ENCODE measurements around the gene CDH11.
A peak's percentile ranks its signal among the peaks of the same experiment; 100 is the strongest.

CDH11 gene

DNA sequence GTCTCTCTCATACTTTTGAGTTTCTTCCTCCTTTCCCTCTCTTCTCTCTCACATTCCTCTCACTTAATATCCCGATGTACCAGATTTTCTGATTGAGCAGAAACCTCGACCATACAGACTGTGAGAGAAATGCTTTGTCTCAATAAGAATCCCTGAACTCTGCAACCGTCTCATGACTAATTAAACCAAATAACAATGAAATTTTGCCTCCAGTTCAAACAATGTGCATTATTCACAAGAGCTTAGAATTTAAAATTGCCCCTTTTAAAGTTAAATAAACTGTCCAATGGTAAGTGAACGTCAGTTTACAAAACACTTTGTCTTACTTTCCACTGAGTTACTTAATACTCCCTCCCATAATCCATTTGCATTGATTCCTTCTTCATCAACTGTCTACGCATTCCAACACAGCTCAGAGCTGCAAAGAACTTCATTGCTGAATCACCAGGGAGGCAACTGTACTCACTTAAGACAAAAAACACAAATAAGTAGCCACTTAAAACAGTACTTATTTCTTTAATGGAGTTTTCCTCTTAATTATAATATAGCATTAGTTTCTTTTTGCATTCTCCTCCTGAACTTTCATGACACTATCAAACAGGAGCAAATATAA lies 4.9 kb downstream of the CDH11 start:
- no peak for DNase-seq (ENCODE audit: low read depth)

DNA sequence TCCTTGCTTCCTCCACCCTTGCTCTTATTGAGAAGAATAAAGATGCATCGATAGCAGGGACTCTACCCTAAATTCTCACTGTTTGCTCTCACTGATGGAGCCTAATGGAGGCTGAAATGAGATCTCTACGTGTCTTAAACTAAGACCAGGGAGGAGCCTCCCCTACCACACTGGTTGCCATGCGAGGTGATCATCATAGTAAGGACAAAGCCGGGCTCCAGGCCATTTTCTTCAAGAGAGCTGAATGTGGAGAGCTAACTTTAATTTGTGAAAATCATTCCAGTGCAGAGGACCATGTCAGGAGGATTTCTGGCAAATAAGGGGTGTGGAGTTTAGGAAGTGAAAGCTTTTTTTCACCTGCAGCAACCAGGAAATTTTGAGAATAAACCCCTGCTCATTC lies 5.6 kb downstream of the CDH11 start:
- no peak for DNase-seq (ENCODE audit: low read depth)

DNA sequence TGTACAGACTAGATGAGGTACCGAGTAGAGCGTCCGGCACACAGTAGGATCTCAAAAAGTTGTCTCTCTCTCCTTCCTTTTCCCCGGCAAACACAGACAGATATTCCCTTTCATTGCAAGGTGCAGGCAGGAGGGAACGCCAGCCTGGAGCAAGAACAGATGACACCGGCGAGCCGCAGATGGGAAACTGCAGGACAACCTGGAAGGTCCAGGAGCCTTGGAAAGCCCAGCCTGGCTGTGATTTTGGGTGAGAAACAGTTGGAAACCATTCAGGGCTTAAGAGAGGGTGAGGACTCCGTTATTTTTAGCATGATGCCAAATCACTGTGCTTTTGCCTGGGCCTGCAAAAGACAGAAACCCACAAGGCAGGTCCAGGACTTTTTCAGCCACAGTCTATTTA lies 7.3 kb downstream of the CDH11 start:
- DNase-seq (ENCODE audit: low read depth), result no peak

DNA sequence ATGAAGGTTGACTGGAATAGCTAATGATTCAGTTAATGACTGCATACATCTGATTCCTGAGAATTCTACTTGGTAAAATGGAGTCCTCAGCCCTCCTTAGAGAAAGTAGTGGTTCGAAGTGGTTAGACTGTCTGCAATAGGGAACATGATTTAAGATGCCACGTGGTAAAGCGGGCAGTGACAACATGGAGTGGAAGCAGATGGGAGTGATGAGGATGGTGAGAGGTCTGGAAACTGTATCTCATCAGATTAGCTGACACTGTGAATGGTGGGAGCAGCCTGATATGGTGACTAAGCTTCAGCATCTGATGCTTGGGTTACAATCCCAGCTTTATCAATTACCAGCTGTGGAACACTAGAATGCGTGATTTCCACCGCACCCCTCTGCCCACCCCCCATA lies 8.4 kb downstream of the CDH11 start:
- no peak for DNase-seq (ENCODE audit: low read depth)

DNA sequence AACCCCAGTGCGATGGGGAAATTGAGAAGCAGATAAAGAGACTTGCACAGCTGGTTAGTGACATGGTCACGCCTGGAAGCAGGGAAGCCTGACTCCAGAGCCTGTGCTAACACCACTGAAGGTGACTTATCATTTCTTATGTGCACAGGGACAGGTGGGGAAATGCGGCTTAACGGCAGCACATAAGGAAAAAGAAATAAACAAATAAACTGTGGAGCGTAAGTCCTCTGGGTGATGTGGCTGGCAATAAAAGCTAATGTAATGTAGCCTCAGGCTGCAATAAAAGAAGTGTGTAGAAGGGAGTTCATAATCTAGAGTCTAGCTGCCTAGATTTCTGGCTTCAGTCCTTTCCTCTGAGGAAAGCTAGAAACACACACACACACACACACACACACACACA lies 10.6 kb downstream of the CDH11 start:
- no peak for DNase-seq (ENCODE audit: low read depth)

DNA sequence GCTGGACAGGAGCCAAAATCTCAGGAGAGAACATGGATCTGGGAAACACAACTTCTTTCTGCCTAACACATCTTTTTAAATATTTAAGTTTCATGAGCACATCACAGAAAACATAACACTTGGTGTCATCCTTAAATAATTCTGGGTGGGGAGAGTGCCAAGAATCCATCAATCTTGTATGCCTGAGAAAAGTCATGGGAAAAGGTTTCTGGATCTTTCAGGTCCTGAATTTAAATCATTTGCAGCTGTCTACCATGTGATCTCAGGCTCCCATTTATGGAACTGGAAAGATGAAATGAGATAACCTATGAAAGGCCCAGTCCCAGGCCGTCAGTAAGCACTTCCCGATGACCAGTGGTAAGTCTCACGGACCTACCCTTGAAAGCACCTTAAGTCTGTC lies 15.1 kb downstream of the CDH11 start:
- DNase-seq (ENCODE audit: low read depth), result no peak

DNA sequence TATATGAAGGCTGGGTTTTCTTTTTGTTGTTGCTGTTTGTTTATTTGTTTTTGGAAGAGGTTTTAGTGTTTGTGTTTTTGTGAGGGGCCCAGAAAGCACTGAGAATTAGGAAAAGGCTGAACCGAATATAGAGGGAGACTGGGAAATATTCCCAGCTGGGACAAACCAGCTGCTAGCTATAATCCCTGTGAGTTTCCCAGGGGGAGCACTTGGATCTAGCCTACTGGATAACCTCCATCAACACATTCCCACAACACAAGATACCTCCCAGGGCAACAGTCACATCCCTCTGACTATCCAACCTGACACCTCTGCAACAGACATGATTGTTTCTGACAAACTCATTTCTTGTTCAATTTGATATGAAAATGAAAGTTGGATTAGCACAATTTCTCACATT lies 16.7 kb downstream of the CDH11 start:
- no peak for DNase-seq (ENCODE audit: low read depth)

DNA sequence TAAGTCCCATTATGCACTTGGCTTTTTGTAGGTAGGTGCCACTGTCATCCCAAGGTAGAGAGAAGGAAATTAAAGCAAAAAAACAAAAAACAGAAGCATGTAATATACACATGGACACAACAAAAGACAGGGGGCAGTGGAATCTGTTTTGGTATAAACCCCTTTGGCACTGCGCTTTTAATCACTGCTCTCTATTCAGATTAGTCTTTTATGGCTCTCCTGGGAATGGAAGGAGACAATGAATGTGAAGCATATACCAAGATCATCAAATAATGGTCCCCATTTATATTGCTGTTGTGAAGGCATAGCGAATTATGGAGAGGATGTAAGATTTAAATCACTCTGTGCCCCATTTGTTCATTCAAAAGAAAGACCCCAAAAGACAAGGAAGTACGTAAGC lies 17.4 kb downstream of the CDH11 start:
- DNase-seq (ENCODE audit: low read depth), result no peak

DNA sequence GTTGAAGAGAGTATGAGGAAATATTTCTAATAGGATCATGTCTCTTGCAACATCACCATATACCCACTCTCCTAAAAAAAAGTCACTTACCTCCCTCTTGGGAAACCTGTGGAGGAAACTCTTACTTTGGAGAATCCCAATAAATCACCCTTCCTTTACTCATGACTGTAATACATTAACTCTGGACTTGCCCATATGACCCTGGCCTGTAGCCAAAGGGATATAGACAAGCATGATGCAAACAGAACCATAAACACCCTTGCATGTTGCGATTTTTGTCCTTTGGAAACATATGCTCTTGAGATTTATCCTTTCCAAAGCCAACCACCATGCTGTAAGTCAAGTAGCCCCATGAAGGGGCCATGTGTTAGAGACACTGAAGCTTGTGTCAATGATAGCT lies 19.5 kb downstream of the CDH11 start:
- no peak for DNase-seq (ENCODE audit: low read depth)

DNA sequence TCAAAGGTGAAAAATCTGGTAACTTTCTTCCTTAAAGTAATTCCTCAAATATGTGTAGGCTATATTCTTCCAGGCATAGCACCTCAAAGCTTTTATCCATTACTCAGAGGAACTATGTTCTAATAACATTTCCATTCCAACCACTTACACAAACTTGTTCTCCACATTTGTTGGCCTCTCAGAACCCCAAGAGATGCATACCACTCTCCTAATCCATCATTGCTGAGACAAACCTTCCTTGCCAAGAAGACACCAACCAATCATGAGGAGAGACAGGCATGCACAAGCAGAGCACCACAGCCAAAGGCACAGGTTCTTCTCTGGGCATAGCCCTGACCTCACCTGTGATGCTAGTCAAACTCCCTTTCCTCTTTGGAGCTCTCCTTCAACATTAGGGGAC lies 20.9 kb downstream of the CDH11 start:
- no peak for DNase-seq (ENCODE audit: low read depth)

DNA sequence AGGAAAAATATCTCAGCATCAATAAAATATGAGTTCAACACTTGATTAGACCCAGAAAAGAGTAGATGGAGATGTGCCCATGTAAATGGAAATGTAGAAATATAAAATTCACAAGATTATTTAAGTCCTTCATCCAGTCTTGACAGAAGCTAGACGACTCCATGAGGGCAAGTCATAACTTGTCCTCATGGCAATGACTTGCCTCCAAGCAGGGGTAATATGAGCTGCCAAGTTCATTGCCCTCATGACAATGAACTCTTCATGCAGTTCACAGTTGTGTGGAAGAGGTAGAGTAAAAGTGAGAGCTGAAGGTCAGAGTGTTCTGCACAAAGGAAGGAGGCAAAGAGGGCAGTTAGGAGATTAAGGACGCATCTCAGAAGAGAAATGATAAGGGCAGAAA lies 22.3 kb downstream of the CDH11 start:
- no peak for DNase-seq (ENCODE audit: low read depth)

DNA sequence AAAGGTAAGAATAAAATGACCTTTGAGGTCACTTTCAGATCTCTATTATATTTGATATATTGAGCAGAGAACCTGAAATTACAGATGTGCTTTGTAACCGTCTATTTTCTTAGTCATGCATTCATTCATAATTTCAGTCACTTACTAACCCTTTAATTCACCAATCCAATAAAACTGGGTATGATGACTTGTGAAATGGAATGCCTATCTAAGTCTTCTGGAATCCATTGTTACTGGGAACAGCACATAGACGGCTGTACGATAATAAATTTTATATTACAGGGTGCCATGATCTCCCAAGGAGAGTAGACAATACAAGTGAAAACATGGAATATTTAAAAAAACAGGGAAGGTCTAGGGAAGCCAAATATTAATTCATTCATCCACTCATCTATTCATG lies 22.9 kb downstream of the CDH11 start:
- DNase-seq (ENCODE audit: low read depth), result no peak

DNA sequence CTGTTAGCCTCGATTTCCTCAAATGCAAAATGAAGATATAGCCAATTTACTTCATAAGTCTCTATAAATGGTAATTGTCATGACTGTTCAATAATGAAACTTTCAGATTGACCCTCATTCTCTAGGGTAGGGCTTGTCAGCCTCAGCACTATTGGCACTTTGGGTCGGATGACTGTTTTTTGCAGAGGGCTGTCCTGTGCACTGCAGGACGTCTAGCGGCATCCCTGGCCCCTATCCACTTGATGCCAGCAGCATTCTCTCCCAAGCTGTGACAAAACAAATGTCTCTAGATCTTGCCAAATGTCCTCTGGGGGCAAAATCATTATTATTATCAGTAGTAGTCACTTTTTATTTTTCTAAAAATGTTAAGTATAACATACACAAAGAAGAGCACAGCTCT lies 24.6 kb downstream of the CDH11 start:
- no peak for DNase-seq (ENCODE audit: low read depth)

DNA sequence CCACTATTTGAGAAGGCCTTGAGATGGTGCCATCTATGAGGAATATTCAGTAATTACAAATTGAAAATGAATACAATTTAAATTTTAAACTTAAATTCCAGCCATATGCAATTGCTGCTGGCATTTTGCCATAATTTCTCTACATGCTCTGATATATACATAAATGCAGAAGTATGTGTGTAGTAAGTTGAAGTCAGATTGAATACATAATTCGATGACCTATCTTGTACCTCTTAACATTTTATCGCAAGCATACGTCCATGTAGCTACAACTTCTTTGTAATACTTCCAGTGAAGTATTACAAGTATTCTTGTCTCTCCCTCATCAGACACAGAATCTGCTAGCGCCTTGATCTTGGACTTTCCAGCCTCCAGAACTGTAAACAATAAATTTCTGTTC lies 26.0 kb downstream of the CDH11 start:
- DNase-seq (ENCODE audit: low read depth), result no peak

DNA sequence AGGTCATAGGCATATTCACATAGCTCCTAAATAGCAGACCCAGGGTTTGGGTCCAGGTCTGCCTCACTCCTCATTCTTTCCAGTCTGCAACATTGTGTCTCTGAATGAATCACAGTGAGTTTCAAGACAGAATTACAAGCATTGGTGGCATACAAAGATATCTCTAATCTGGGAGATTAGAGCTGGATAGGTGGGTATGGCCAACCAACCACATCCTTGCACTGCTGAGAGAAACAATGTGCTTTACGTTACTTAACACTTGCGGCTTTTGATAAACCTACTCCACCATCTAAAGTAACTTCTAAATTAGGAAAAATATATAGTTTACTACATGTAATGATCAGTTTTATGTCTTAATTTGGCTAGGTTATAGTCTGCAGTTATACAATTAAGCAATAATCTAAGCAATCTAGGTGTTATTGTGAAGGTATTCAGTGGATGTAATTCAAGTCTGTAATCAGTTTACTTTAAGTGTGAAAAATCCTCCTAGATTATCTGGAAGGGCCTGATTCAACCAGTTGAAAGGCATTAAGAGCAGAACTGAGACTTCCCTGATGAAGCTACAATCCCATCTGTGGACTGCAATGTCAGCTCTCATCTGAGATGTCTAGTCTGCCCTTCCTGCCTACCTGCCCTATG lies 26.7 kb downstream of the CDH11 start:
- DNase-seq (ENCODE audit: low read depth), result no peak

DNA sequence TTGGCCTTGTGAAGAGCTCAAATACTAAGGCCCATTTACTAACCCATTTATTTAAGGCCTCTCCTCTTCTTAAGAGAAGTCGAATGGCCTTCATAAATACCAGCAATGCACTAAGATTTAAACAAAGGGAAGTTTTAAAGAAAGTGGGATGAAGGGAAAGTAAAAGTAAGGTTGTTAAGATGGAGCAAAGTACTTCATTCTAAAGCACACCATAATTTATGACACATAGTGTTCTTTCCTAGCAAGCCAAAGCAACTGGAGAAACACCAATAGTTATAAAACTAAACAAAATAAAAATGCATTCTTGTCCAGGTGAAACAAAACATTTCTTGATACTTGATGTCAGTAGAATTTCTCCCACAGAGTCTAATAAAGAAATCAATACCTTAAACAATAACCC lies 27.9 kb downstream of the CDH11 start:
- DNase-seq (ENCODE audit: low read depth), result no peak

DNA sequence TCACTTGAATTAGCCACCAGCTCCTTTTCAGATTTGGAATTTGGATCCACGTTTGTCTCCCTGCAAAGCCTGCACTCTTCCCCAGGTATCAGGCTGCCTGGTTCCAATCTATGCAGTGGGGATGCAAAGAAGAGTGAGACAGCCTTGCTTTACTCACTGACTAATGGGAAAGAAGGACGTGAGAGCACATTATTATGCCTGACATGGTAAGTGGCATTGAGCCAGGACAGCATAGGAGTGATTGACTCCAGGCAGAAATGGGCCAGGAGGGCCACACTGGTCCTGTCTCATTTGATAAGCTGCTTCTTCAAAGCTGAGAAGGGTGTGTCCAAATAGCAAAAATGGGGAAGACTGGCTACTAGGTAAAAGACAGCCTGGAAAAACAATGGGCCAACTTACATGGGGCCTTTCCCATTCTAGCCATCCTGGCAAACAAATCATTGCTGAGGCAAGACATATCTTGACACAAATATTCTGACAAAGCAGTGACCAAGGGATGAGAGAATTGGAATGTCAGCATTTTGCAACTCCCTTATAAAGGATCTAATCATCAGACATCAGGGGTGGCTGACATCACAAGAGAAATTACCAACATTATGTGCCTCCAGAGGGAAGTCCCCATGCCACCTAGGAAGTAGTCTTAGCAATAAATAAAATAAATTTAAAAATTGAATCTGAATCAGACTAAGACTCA lies 38.6 kb downstream of the CDH11 start:
- no peak for DNase-seq (ENCODE audit: low read depth)

DNA sequence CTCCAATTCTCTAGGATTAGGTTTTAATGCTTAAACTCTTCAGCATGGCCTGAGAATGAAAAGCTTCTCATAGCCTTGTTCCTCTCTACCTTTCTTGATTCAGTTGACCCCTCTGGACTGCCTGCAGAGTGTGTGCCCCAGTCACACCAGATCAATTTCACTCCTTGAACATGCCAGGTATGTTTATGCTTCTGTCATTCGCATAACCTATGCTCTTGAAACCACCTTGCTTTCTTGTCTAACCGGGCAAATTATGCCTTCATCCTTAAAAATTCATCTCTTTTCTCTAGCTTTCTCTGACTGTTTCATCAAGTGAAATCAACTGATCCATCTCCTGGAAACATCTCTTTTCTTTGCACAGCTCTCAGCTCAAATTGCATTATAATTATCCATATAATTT lies 42.3 kb downstream of the CDH11 start:
- DNase-seq (ENCODE audit: low read depth), result no peak

DNA sequence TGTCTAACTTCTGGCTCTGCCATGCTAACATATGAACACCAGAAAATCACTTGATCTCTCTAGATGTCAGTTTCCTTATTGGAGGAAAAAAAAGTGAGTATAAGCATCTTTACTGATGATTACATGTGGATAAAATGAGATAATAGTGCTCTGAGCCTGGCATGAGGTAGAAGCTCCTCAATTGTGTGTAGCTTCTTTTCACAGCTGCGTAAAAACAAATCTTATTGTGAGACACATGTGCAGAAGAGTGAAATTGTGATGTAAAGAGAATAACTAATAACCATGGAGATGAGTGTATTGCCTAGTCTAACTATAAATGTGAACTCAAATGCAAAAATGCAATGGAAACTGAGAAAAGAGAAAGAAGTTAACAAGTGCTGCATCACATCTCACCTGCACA lies 44.7 kb downstream of the CDH11 start:
- DNase-seq (ENCODE audit: low read depth), result no peak

DNA sequence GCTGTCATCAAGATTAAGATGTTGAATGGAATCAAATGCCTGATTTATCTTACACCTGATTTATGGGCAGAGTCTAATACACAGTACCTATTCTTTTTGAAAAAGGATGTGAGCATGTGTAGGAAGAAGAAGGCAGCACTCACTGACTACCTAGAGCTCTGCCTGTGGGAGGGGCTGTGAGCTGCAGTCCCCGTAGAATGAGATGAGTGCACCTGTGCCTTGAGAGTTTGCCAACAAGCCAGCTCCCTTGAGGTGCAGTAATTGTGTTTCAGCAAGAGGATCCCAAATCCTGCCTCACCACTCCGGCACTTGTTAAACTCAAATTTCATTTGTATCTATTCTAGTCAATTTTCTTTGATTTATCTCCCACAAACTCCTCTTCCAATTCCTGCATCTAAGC lies 46.0 kb downstream of the CDH11 start:
- DNase-seq (ENCODE audit: low read depth), result no peak

DNA sequence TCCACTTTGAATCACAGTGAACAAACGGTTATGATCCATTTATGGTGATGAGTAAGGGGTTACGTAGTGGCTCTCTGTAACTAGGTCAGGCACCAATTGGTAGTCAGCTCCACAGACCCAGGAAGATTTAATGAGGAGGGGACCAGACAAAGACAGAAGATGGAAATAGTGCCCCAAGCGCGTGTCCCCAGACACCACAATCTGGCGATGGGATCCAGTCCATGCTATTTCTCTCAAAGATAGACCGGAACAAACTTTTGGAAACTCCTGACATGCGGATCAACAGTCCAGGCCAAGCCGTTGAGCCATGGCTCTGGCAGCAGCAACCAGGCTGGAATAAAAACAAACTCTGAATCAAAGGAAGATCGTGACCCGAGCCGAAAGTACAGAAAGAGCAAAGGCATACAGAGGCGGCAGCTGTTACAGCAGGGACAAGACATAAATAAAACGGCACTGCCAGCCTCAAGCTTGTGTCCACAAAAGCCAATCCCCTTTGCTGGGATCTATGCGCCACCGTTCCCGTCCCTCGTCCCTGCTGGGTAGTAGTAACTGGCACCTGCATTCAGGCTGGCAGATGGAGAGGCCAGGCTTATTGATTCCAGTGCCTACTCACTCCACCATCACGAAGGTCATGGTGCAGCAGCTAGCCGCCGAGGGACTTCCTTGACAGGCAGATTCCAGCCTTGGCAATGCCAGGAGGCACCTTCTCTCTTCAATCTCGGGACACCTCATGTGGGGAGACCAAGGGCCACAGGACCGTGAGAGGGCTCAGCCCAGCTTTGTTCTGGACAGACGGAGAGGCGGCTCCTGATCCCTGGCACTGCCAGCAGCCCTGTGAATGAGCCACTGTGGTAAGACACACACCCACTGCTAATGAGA lies 50.2 kb downstream of the CDH11 start:
- DNase-seq (ENCODE audit: low read depth), result no peak

DNA sequence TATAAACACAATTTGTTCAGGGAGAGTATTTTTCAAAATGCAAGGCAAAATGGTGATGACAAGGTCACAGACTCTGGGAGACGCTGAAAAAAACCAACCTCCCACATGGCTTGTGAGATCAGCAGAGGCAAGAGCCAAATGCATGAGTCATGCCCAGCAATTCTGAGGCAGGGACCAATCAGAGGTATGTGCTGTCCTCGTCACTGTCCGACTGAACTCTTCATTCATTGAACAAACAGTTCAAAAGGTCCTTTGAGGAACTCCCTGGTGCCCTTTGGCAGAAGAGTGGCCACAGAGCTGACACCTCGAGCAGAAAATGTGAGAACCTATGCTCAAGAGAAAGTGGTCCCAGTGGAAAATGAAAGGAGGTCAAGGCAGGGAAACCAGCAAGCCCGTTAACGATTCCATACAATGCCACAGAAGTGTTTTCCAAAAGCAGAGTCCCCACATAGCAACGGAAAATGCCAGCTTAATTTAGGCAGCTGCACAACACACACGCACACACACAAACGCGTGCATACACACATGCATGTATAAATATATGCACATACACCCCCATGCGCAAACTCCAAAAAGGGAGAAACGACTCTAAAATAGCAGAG lies 50.9 kb downstream of the CDH11 start:
- peak; percentile 89 for DNase-seq (ENCODE audit: low read depth)
